Activated naive CD4-positive, alpha-beta T cell treated with anti-CD3 and anti-CD28 coated beads, Interleukin-2, amount 50 U/mL, for 24 hours (primary cell): ENCODE data around the gene P2RY2.
"Not testable (repeated sequence)": the region's sequence is repeated elsewhere in the genome, so short reads cannot be mapped to it uniquely, and the experiment has no call there.

ENCODE experiments used
- H3K27ac Mint-ChIP-seq: one replicate; pipeline ENCODE4 v1.8.0; 2021; ENCODE audit warnings: mild to moderate bottlenecking, mixed read lengths
- H3K27me3 Mint-ChIP-seq: one replicate; pipeline ENCODE4 v1.8.0; 2021; ENCODE audit warnings: mixed read lengths
- H3K36me3 Mint-ChIP-seq: one replicate; pipeline ENCODE4 v1.8.0; 2021; ENCODE audit warnings: mixed read lengths
- H3K4me1 Mint-ChIP-seq: one replicate; pipeline ENCODE4 v1.8.0; 2021; ENCODE audit warnings: mixed read lengths
- H3K4me3 Mint-ChIP-seq: one replicate; pipeline ENCODE4 v1.8.0; 2021; ENCODE audit warnings: mild to moderate bottlenecking, mixed read lengths
- H3K9me3 Mint-ChIP-seq: one replicate; pipeline ENCODE4 v1.8.0; 2021; ENCODE audit warnings: mixed read lengths

Gene P2RY2

GRCh38 chr11:73270855-73271477 lies 52.9 kb downstream of the P2RY2 start:
- Mint-ChIP-seq H3K36me3 (no peaks in the 10 kb centered on the region), H3K4me1 (no peaks in the 10 kb centered on the region), H3K27ac (no peak overlapping the region), H3K9me3 (no peaks in the 10 kb centered on the region), H3K27me3 (no peaks in the 10 kb centered on the region), H3K4me3 (no peak overlapping the region)

- not testable (repeated sequence) for H3K27me3 Mint-ChIP-seq, H3K4me3 Mint-ChIP-seq, H3K9me3 Mint-ChIP-seq, H3K36me3 Mint-ChIP-seq, H3K27ac Mint-ChIP-seq, H3K4me1 Mint-ChIP-seq
Observed at GRCh38 chr11:73271478-73271865, 53.4 kb downstream of the P2RY2 start.

GRCh38 chr11:73271936-73272679 lies 54.0 kb downstream of the P2RY2 start, which contains the start of gene P2RY6:
Gene P2RY6, plus strand, starts transcription at chr11:73272338. Its CDS starts 24,181 bp downstream, at chr11:73296519.
- Mint-ChIP-seq H3K27me3 (no peaks in the 10 kb centered on the region), H3K27ac (no peak within 1 kb of the TSS), H3K36me3 (no peaks in the 10 kb centered on the region), H3K9me3 (no peaks in the 10 kb centered on the region), H3K4me3 (no peak within 1 kb of the TSS), H3K4me1 (no peaks in the 10 kb centered on the region)

- Mint-ChIP-seq H3K4me3 (no peak overlapping the region), H3K36me3 (no peaks in the 10 kb centered on the region), H3K27ac (no peak overlapping the region)
Observed at GRCh38 chr11:73272680-73273038, 54.6 kb downstream of the P2RY2 start.

GRCh38 chr11:73273222-73273895 lies 55.3 kb downstream of the P2RY2 start:
- no peak overlapping the region for H3K4me3 Mint-ChIP-seq
- no peak overlapping the region for H3K27ac Mint-ChIP-seq
- H3K36me3 Mint-ChIP-seq, result no peaks in the 10 kb centered on the region
- H3K9me3 Mint-ChIP-seq, result no peaks in the 10 kb centered on the region
- H3K27me3 Mint-ChIP-seq, result no peaks in the 10 kb centered on the region
- no peaks in the 10 kb centered on the region for H3K4me1 Mint-ChIP-seq

More at GRCh38 chr11:73272680-73273038, 54.6 kb downstream of the P2RY2 start:
- H3K4me1 Mint-ChIP-seq, result no peaks in the 10 kb centered on the region
- H3K27me3 Mint-ChIP-seq, result no peaks in the 10 kb centered on the region
- H3K9me3 Mint-ChIP-seq, result no peaks in the 10 kb centered on the region

GRCh38 chr11:73274191-73274590 lies 56.1 kb downstream of the P2RY2 start:
- H3K36me3 Mint-ChIP-seq, H3K4me3 Mint-ChIP-seq, H3K27ac Mint-ChIP-seq, H3K27me3 Mint-ChIP-seq, H3K9me3 Mint-ChIP-seq, H3K4me1 Mint-ChIP-seq: not testable (repeated sequence)

- H3K9me3 Mint-ChIP-seq, result no peaks in the 10 kb centered on the region
- no peaks in the 10 kb centered on the region for H3K36me3 Mint-ChIP-seq
- H3K27me3 Mint-ChIP-seq, result no peaks in the 10 kb centered on the region
- no peak overlapping the region for H3K4me3 Mint-ChIP-seq
- H3K27ac Mint-ChIP-seq, result no peak overlapping the region
- H3K4me1 Mint-ChIP-seq, result no peaks in the 10 kb centered on the region
Observed at GRCh38 chr11:73274722-73275380, 56.8 kb downstream of the P2RY2 start.

GRCh38 chr11:73275381-73275750 lies 57.3 kb downstream of the P2RY2 start:
- Mint-ChIP-seq H3K36me3 (no peaks in the 10 kb centered on the region), H3K9me3 (no peaks in the 10 kb centered on the region), H3K4me3 (no peak overlapping the region), H3K27me3 (no peaks in the 10 kb centered on the region), H3K4me1 (no peaks in the 10 kb centered on the region), H3K27ac (no peak overlapping the region)

GRCh38 chr11:73277467-73277866 lies 59.4 kb downstream of the P2RY2 start:
- H3K4me1 Mint-ChIP-seq, result no peaks in the 10 kb centered on the region
- no peaks in the 10 kb centered on the region for H3K36me3 Mint-ChIP-seq
- no peak overlapping the region for H3K4me3 Mint-ChIP-seq
- no peak overlapping the region for H3K27ac Mint-ChIP-seq
- no peaks in the 10 kb centered on the region for H3K9me3 Mint-ChIP-seq
- H3K27me3 Mint-ChIP-seq, result no peaks in the 10 kb centered on the region

- H3K4me3 Mint-ChIP-seq, result no peak overlapping the region
- no peak overlapping the region for H3K27ac Mint-ChIP-seq
- H3K36me3 Mint-ChIP-seq, result no peaks in the 10 kb centered on the region
- no peaks in the 10 kb centered on the region for H3K27me3 Mint-ChIP-seq
- no peaks in the 10 kb centered on the region for H3K9me3 Mint-ChIP-seq
- no peaks in the 10 kb centered on the region for H3K4me1 Mint-ChIP-seq
Observed at GRCh38 chr11:73280626-73281025, 62.5 kb downstream of the P2RY2 start.

GRCh38 chr11:73281201-73281741 lies 63.2 kb downstream of the P2RY2 start:
- no peaks in the 10 kb centered on the region for H3K27me3 Mint-ChIP-seq
- no peaks in the 10 kb centered on the region for H3K36me3 Mint-ChIP-seq
- no peak overlapping the region for H3K4me3 Mint-ChIP-seq
- no peaks in the 10 kb centered on the region for H3K4me1 Mint-ChIP-seq
- H3K27ac Mint-ChIP-seq, result no peak overlapping the region
- no peaks in the 10 kb centered on the region for H3K9me3 Mint-ChIP-seq

- H3K4me3 Mint-ChIP-seq, result no peak overlapping the region
- H3K36me3 Mint-ChIP-seq, result no peaks in the 10 kb centered on the region
- no peaks in the 10 kb centered on the region for H3K27me3 Mint-ChIP-seq
- no peak overlapping the region for H3K27ac Mint-ChIP-seq
- H3K4me1 Mint-ChIP-seq, result no peaks in the 10 kb centered on the region
- H3K9me3 Mint-ChIP-seq, result no peaks in the 10 kb centered on the region
Observed at GRCh38 chr11:73281796-73282660, 63.9 kb downstream of the P2RY2 start.

GRCh38 chr11:73283276-73284000 lies 65.4 kb downstream of the P2RY2 start:
- no peaks in the 10 kb centered on the region for H3K9me3 Mint-ChIP-seq
- no peak overlapping the region for H3K27ac Mint-ChIP-seq
- H3K36me3 Mint-ChIP-seq, result no peaks in the 10 kb centered on the region
- no peaks in the 10 kb centered on the region for H3K4me1 Mint-ChIP-seq
- no peaks in the 10 kb centered on the region for H3K27me3 Mint-ChIP-seq
- no peak overlapping the region for H3K4me3 Mint-ChIP-seq

GRCh38 chr11:73284106-73284505 lies 66.0 kb downstream of the P2RY2 start:
- H3K9me3 Mint-ChIP-seq, result no peaks in the 10 kb centered on the region
- H3K4me1 Mint-ChIP-seq, result peaks cover 4% of the 10 kb centered on the region
- no peak overlapping the region for H3K4me3 Mint-ChIP-seq
- H3K27me3 Mint-ChIP-seq, result no peaks in the 10 kb centered on the region
- H3K36me3 Mint-ChIP-seq, result no peaks in the 10 kb centered on the region
- no peak overlapping the region for H3K27ac Mint-ChIP-seq
